Measurements from ENCODE around the gene ENOPH1. TPM values are rescaled to one million over a fixed set of nuclear protein-coding genes. Genes with fewer than 3 reads are reported as not detected.

Gene ENOPH1
- total RNA-seq, 1 experiment from 2014 or later: 22.3 TPM

DNA sequence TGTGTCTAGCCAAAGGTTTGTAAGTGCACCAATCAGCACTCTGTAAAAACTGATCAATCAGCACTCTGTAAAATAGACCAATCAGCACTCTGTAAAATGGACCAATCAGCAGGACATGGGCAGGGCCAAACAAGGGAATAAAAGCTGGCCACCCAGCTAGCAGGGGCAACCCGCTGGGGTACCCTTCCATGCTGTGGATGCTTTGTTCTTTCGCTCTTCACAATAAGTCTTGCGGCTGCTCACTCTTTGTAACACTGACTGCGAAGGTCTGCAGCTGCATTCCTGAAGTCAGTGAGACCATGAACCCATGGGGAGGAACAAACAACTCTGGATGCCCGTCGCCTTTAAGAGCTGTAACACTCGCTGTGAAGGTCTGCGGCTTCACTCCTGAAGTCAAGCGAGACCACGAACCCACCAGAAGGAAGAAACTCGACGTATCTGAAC lies 14.4 kb upstream of the ENOPH1 start:
- POLR2A ChIA-PET (ENCODE audit: unreplicated experiment): no interaction called here
- BruUV-seq (replicated peaks): no TSS peak
- H3K4me1 ChIP-seq (replicated peaks; ENCODE audit: insufficient read depth): no peaks in the 10 kb centered on the region
- H3K27ac ChIP-seq: no peak overlapping the region
- no peaks in the 10 kb centered on the region for H3K9me3 ChIP-seq (ENCODE audit: insufficient read depth, low read depth)
- no peaks in the 10 kb centered on the region for H4K20me1 ChIP-seq (ENCODE audit: insufficient read depth)
- no peaks in the 10 kb centered on the region for H3K27me3 ChIP-seq (ENCODE audit: insufficient read depth, low read depth)
- CTCF ChIA-PET: no interaction called here
- TF ChIP-seq, protein P1, sequence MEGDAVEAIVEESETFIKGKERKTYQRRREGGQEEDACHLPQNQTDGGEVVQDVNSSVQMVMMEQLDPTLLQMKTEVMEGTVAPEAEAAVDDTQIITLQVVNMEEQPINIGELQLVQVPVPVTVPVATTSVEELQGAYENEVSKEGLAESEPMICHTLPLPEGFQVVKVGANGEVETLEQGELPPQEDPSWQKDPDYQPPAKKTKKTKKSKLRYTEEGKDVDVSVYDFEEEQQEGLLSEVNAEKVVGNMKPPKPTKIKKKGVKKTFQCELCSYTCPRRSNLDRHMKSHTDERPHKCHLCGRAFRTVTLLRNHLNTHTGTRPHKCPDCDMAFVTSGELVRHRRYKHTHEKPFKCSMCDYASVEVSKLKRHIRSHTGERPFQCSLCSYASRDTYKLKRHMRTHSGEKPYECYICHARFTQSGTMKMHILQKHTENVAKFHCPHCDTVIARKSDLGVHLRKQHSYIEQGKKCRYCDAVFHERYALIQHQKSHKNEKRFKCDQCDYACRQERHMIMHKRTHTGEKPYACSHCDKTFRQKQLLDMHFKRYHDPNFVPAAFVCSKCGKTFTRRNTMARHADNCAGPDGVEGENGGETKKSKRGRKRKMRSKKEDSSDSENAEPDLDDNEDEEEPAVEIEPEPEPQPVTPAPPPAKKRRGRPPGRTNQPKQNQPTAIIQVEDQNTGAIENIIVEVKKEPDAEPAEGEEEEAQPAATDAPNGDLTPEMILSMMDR (conservative IDR thresholded peaks at IDR 0.05): no peak
- TF ChIP-seq EZH2 (IDR thresholded peaks at IDR 0.05; ENCODE audit: low read depth): no peak
- no peak overlapping the region for H3K4me2 ChIP-seq
- H2AFZ ChIP-seq: no peak overlapping the region
- peaks cover 4% of the 10 kb centered on the region; the same call in 1 of the 2 replicates for H3F3A ChIP-seq (ENCODE audit: insufficient read depth, low read depth)
- intact Hi-C loops (cut with micrococcal nuclease; ENCODE audit: unreplicated experiment): no loop called here
- no peaks in the 10 kb centered on the region for H3K9me2 ChIP-seq (ENCODE audit: insufficient read depth)
- no peaks in the 10 kb centered on the region for H3K36me3 ChIP-seq (ENCODE audit: low read depth)
- no peaks in the 10 kb centered on the region for H3K79me2 ChIP-seq (ENCODE audit: low read depth)
- no peak for DNase-seq
- no peak overlapping the region for H3K4me3 ChIP-seq

DNA sequence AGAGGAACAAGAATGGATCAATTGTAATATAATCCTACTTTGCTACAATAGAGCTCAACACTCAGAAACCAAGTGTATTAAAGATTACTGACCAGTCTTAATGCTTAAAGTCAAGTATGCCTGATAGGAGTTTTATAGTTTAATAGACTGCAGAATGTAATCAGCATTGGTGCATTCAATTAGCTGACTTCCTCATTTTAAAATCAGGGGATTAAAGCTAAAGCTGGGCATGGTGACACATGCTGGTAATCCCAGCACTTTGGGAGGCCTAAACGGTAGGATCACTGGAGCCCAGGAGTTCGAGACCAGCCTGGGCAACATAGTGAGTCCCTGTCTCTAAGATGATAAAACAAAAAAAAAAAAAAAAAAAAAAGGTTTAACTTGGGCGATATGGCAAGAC lies 10.9 kb upstream of the ENOPH1 start:
- Histone ChIP-seq H3K27me3 (ENCODE audit: insufficient read depth, low read depth) (no peaks in the 10 kb centered on the region), H3K36me3 (ENCODE audit: low read depth) (peaks cover 6% of the 10 kb centered on the region), H3K9me3 (ENCODE audit: insufficient read depth, low read depth) (no peaks in the 10 kb centered on the region), H3K4me1 (replicated peaks; ENCODE audit: insufficient read depth) (peaks cover 9% of the 10 kb centered on the region; the same call in 1 of the 2 replicates), H3K9me2 (ENCODE audit: insufficient read depth) (no peaks in the 10 kb centered on the region), H3F3A (ENCODE audit: insufficient read depth, low read depth) (peaks cover 32% of the 10 kb centered on the region), H3K79me2 (ENCODE audit: low read depth) (peaks cover 6% of the 10 kb centered on the region; the same call in 1 of the 2 replicates), H3K27ac (no peak overlapping the region), H4K20me1 (ENCODE audit: insufficient read depth) (peaks cover 23% of the 10 kb centered on the region), H2AFZ (no peak overlapping the region), H3K4me2 (no peak overlapping the region), H3K4me3 (no peak overlapping the region)
- TF ChIP-seq, protein P1 (conservative IDR thresholded peaks at IDR 0.05): no peak
- TF ChIP-seq EZH2 (IDR thresholded peaks at IDR 0.05; ENCODE audit: low read depth): no peak
- BruUV-seq (replicated peaks): no TSS peak
- CTCF ChIA-PET: no interaction called here
- DNase-seq: no peak
- POLR2A ChIA-PET (ENCODE audit: unreplicated experiment): interaction anchor here (0.6 kb wide), 2 partner anchors 45 to 475 kb away, joined by 3 to 5 read pairs; no protein-coding TSS in a partner anchor
- intact Hi-C loops (cut with micrococcal nuclease; ENCODE audit: unreplicated experiment): no loop called here

DNA sequence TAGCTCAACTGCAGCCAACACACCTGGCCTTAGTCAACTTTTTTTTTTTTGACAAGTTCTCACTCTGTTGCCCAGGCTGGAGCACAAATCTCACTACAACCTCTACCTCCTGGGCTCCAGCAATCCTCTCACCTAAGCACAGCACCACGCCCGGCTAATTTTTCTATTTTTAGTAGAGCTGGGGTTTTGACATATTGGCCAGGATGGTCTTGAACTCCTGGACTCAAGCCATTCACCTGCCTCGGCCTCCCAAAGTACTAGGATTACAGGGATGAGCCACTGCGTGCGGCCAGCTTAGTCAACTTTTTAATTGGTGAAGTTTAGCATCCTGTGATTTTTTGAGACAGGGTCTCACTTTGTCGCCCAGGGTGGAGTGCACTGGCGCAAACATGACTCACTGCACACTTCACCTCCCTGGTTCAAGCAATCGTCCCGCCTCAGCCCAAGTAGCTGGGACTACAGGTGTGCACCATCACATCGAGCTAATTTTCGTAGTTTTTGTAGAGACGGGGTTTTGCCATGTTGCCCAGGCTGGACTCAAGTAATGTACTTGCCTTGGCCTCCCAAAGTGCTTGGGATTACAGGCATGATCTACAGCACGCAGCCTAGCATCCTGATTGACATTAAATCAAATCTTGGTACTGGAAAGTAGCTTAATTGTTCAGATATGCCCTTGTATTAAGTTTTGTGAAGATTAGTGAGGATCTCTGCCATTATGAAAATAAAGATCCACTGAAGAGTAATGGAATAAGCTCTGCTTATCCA lies 8.4 kb upstream of the ENOPH1 start:
- Histone ChIP-seq H3F3A (ENCODE audit: insufficient read depth, low read depth) (peaks cover 58% of the 10 kb centered on the region), H3K4me3 (no peak overlapping the region), H3K27me3 (ENCODE audit: insufficient read depth, low read depth) (no peaks in the 10 kb centered on the region), H2AFZ (no peak overlapping the region), H3K27ac (no peak overlapping the region), H3K4me1 (replicated peaks; ENCODE audit: insufficient read depth) (peaks cover 34% of the 10 kb centered on the region), H3K9me2 (ENCODE audit: insufficient read depth) (no peaks in the 10 kb centered on the region), H3K79me2 (ENCODE audit: low read depth) (peaks cover 31% of the 10 kb centered on the region), H3K9me3 (ENCODE audit: insufficient read depth, low read depth) (no peaks in the 10 kb centered on the region), H4K20me1 (ENCODE audit: insufficient read depth) (peaks cover 48% of the 10 kb centered on the region), H3K36me3 (ENCODE audit: low read depth) (peaks cover 31% of the 10 kb centered on the region), H3K4me2 (no peak overlapping the region)
- no peak for DNase-seq
- no peak for TF ChIP-seq EZH2 (IDR thresholded peaks at IDR 0.05; ENCODE audit: low read depth)
- TF ChIP-seq, protein P1 (conservative IDR thresholded peaks at IDR 0.05): no peak
- POLR2A ChIA-PET (ENCODE audit: unreplicated experiment): interaction anchor here (0.6 kb wide), 1 partner anchor 1969 kb away, joined by 3 read pairs; no protein-coding TSS in a partner anchor
- no TSS peak for BruUV-seq (replicated peaks)
- CTCF ChIA-PET: no interaction called here
- intact Hi-C loops (cut with micrococcal nuclease; ENCODE audit: unreplicated experiment): no loop called here
